Loucy (cell line): ENCODE measurements around the gene EXOC8.

ENCODE experiments used
- H2AFZ ChIP-seq: fragments of 200-600 bp; sonication (generic); 2 replicates; pipeline ENCODE4 v1.6.0; 2016; ENCODE audit warnings: antibody characterized with exemption, mild to moderate bottlenecking, low read length, moderate library complexity
- H3F3A ChIP-seq: fragments of 200-600 bp; 2 replicates; pipeline ENCODE4 v1.6.0; 2016; ENCODE audit warnings: antibody characterized with exemption, low read depth, mild to moderate bottlenecking
- H3K27me3 ChIP-seq: fragments of 200-600 bp; sonication (generic); 2 replicates; pipeline ENCODE4 v1.6.1; 2014; ENCODE audit warnings: low read length, mild to moderate bottlenecking; ENCODE audit not compliant: insufficient read depth, poor library complexity, severe bottlenecking
- H3K36me3 ChIP-seq: fragments of 200-600 bp; sonication (generic); 2 replicates; pipeline ENCODE4 v1.6.1; 2016; ENCODE audit warnings: low read length; ENCODE audit not compliant: insufficient read depth
- H3K4me1 ChIP-seq: fragments of 200-600 bp; sonication (generic); 2 replicates; pipeline ENCODE4 v1.5.1; 2014; ENCODE audit warnings: low read length, mild to moderate bottlenecking; ENCODE audit not compliant: insufficient read depth, poor library complexity, severe bottlenecking
- H3K4me2 ChIP-seq: fragments of 200-600 bp; sonication (generic); 2 replicates; pipeline ENCODE4 v1.6.0; 2014; ENCODE audit warnings: antibody characterized with exemption, low read length, low read depth, mild to moderate bottlenecking; ENCODE audit not compliant: poor library complexity, severe bottlenecking
- H3K4me3 ChIP-seq: fragments of 200-600 bp; sonication (generic); 2 replicates; pipeline ENCODE4 v1.5.1; 2014; ENCODE audit warnings: low read length, mild to moderate bottlenecking, mixed read lengths; ENCODE audit not compliant: poor library complexity, severe bottlenecking
- H3K79me2 ChIP-seq: fragments of 200-600 bp; sonication (generic); 2 replicates; pipeline ENCODE4 v1.6.1; 2014; ENCODE audit warnings: low read length; ENCODE audit not compliant: insufficient read depth
- H3K9ac ChIP-seq: fragments of 200-600 bp; sonication (generic); 2 replicates; pipeline ENCODE4 v1.6.0; 2014; ENCODE audit warnings: mild to moderate bottlenecking, low read depth, low read length, moderate library complexity; ENCODE audit not compliant: poor library complexity, severe bottlenecking
- H3K9me2 ChIP-seq: fragments of 200-600 bp; sonication (generic); replicated peaks from 2 replicates; pipeline ENCODE4 v1.6.1; 2016; ENCODE audit warnings: low read depth, low read length, mixed read lengths
- H3K9me3 ChIP-seq: fragments of 200-600 bp; sonication (generic); 2 replicates; pipeline ENCODE4 v1.6.1; 2014; ENCODE audit warnings: mild to moderate bottlenecking, antibody characterized with exemption, low read length, low read depth; ENCODE audit not compliant: insufficient read depth
- H4K20me1 ChIP-seq: fragments of 200-600 bp; sonication (generic); 2 replicates; pipeline ENCODE4 v1.6.0; 2014; ENCODE audit warnings: antibody characterized with exemption, low read length, mild to moderate bottlenecking; ENCODE audit not compliant: insufficient read depth, poor library complexity, severe bottlenecking
- CTCF ChIP-seq: fragments of 200-600 bp; sonication (generic); conservative IDR thresholded peaks from 2 replicates; pipeline ENCODE4 v1.5.1; 2014; ENCODE audit warnings: mild to moderate bottlenecking, antibody characterized with exemption, low read length
- EZH2phosphoT487 ChIP-seq: fragments of 200-600 bp; IDR thresholded peaks from 2 replicates; pipeline ENCODE4 v1.6.1; 2018; ENCODE audit warnings: antibody characterized with exemption, mild to moderate bottlenecking, moderate library complexity, borderline replicate concordance

EXOC8 gene

GRCh38 chr1:231340328-231341013 lies 2.8 kb upstream of the EXOC8 start:
- H3K4me1 ChIP-seq, result peaks cover 35% of the 10 kb centered on the region
- H4K20me1 ChIP-seq, result peaks cover 24% of the 10 kb centered on the region
- H3K79me2 ChIP-seq, result peaks cover 69% of the 10 kb centered on the region
- H3K36me3 ChIP-seq, result peaks cover 5% of the 10 kb centered on the region; the same call in 1 of the 2 replicates
- no peaks in the 10 kb centered on the region for H3K9me3 ChIP-seq
- H3K4me3 ChIP-seq, result peak overlapping the region; percentile 28
- H3K27me3 ChIP-seq, result no peaks in the 10 kb centered on the region
- H3K4me2 ChIP-seq, result peak overlapping the region; percentile 81
- H3F3A ChIP-seq, result no peaks in the 10 kb centered on the region; the same call in 1 of the 2 replicates
- H2AFZ ChIP-seq, result no peak overlapping the region
- H3K9ac ChIP-seq, result peak overlapping the region; percentile 60
- TF ChIP-seq CTCF, result no peak
- no peak for TF ChIP-seq EZH2phosphoT487
- no peaks in the 10 kb centered on the region for H3K9me2 ChIP-seq

GRCh38 chr1:231338270-231339128 lies 847 bp upstream of the EXOC8 start, which contains the start of gene SPRTN:
Gene SPRTN (plus strand): TSS chr1:231338293. CDS start chr1:231338384, 91 bp downstream.
- H3K36me3 ChIP-seq, result no peaks in the 10 kb centered on the region
- H3K79me2 ChIP-seq, result peaks cover 81% of the 10 kb centered on the region
- peak within 1 kb of the TSS; percentile 87 for H3K4me2 ChIP-seq
- no peaks in the 10 kb centered on the region for H3K9me2 ChIP-seq
- no peaks in the 10 kb centered on the region; the same call in 1 of the 2 replicates for H3F3A ChIP-seq
- H3K4me3 ChIP-seq, result peak within 1 kb of the TSS; percentile 92
- peaks cover 43% of the 10 kb centered on the region for H4K20me1 ChIP-seq
- H3K27me3 ChIP-seq, result no peaks in the 10 kb centered on the region
- H3K9me3 ChIP-seq, result no peaks in the 10 kb centered on the region
- peaks cover 50% of the 10 kb centered on the region for H3K4me1 ChIP-seq
- H2AFZ ChIP-seq, result peak within 1 kb of the TSS; percentile 89
- peak within 1 kb of the TSS; percentile 88 for H3K9ac ChIP-seq
- TF ChIP-seq CTCF (no peak), EZH2phosphoT487 (no peak)

GRCh38 chr1:231337043-231337471 lies 595 bp downstream of the EXOC8 start:
- no peak for TF ChIP-seq EZH2phosphoT487
- TF ChIP-seq CTCF, result no peak
- peaks cover 55% of the 10 kb centered on the region for H4K20me1 ChIP-seq

More at GRCh38 chr1:231337043-231337471, 595 bp downstream of the EXOC8 start:
- no peaks in the 10 kb centered on the region for H3K27me3 ChIP-seq
- no peaks in the 10 kb centered on the region for H3K36me3 ChIP-seq
- no peaks in the 10 kb centered on the region; the same call in 1 of the 2 replicates for H3F3A ChIP-seq
- H2AFZ ChIP-seq, result peak overlapping the region; percentile 89
- H3K4me1 ChIP-seq, result peaks cover 58% of the 10 kb centered on the region
- peaks cover 88% of the 10 kb centered on the region for H3K79me2 ChIP-seq
- peak overlapping the region; percentile 92 for H3K4me3 ChIP-seq
- no peaks in the 10 kb centered on the region for H3K9me2 ChIP-seq
- H3K9ac ChIP-seq, result peak overlapping the region; percentile 88
- peak overlapping the region; percentile 87 for H3K4me2 ChIP-seq
- H3K9me3 ChIP-seq, result no peaks in the 10 kb centered on the region
